GM03348 (cell line): Measurements from ENCODE around the gene MIS18A.
"Not testable (repeated sequence)": the region's sequence is repeated elsewhere in the genome, so short reads cannot be mapped to it uniquely, and the experiment has no call there.

Experiments
- DNase-seq: peaks from one replicate; pipeline ENCODE4 v3.0.0; 2012; ENCODE audit warnings: low spot score

MIS18A gene, protein sequence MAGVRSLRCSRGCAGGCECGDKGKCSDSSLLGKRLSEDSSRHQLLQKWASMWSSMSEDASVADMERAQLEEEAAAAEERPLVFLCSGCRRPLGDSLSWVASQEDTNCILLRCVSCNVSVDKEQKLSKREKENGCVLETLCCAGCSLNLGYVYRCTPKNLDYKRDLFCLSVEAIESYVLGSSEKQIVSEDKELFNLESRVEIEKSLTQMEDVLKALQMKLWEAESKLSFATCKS

DNA sequence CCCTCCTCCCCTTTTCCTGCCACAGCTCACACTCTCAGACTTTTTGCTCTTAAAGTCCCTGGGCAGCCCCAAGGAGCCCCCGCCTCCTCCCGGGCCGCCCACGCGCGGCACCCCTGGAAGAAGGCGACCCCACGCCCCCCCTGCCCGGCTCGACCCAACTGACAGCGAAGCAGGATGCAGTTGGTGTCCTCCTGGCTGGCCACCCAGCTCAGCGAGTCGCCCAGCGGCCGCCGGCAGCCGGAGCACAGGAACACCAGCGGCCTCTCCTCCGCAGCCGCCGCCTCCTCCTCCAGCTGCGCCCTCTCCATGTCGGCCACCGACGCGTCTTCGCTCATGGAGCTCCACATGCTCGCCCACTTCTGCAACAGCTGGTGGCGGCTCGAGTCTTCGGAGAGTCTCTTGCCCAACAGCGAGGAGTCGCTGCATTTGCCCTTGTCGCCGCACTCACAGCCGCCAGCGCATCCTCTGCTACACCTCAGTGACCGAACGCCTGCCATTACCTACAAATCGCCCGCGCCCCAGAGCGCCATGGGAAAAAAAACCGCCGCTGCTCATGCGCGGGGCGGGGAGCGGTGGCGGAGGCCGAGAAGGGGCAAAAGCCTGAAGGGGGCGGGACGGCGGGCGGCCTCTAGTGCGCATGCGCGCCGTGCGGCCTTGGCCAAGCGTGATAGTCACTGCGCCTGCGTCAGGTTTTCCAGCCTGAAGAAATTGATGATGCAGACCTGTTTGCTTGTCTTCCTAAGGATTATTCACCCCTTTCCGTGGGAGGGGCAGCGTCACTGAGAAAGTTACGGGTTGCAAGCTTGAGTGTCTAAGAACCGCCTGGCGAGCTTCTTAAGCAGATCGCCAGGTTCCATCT lies at the start of gene MIS18A:
Gene MIS18A, minus strand, starts transcription at position 532 of the 859 bp plus-strand sequence. Its CDS starts 35 bp downstream, at position 497.
- peak; percentile 99 for DNase-seq

DNA sequence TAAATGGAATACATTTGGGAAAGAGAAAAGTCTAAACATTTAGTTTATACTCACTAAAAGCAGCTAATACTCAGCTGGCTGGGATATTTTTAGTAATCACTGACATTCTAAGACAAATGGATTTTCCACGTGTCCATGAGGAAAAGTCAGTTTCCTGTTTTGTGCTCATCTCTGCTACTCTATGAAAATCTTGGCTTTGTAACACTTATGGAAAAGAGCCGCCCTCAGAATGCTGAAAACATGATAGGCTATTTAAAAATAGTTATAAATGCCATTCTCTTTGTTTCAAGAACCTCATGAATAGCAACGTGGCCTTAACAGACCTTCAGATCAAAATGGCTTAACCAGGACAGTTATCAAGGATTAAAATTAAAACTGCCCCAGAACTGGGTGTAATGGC lies 49.7 kb upstream of the MIS18A start:
- DNase-seq, result peak; percentile 71

DNA sequence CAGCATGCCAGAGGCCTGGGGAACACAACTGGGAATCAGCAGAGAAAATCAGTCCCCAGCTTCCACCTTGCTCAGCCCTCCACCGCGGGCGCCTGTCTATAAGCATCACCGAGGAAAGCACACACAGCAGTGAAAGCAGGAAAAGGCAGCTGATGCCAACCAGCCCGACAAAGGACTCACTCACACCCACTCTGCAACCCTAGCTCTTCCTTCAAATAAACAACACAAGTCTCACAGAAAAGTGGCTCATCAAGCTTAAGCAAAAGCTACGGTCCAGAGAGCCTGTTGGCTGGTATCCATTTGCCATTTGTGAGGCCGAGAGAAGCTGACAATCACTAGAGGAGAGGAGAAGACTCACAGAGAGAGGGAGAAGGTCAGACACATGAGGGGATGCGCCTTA lies 46.9 kb upstream of the MIS18A start:
- no peak for DNase-seq

DNA sequence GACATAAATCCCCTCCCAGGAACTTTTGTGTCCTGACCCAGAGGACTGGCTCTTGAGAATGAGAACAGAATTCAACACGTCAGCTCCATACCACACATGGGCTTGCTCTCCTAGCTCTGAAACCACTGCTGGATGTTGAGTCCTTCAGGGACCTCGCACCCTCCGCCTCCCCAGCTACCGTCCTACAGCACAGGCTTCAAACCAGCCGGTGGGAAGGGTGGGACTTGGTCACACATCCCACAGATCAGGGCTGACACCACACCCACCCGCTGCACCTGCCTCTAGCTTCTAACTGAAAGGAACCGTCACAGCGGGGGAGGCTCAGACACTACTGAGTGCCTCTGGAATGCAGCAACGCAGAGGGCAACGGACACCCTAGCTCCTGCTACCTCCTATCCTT lies 43.8 kb upstream of the MIS18A start:
- DNase-seq, result no peak

DNA sequence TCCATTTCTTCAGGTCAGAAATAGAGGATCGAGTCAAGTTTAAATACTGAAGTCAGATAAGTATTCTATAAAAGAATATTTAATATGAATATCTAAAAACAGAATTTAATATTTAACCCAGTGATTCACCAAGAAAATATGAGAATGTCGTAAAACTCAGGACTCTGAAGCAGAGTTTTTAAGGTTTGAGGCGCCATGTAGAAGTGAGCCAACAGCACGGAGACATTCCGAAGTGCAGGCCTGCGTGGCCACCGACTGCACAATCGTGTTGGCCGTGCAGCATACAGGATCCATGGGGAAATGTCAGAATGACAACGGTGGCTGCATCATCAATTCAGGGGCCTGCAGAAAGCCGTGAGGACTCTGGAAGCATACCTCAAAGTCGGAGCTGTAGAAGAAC lies 43.3 kb upstream of the MIS18A start:
- DNase-seq, result no peak

DNA sequence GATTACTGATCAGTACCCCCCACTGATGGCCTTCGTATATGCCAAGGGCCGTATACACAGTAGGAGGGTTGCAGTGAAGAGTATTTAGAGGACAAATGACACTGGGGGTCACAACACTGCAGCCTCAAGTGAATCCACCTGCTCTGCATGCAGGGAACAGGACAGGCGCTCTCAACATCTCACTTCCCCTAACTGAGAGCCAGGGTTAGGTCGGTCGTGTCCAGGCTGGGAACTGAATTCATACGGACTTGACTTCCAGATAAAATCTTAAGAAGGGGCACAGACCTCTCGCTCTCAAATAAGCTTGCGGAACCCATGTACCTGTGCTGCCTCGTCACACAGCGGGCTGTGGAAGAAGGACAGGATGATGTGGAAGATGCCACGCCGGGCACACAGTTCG lies 42.6 kb upstream of the MIS18A start:
- no peak for DNase-seq

DNA sequence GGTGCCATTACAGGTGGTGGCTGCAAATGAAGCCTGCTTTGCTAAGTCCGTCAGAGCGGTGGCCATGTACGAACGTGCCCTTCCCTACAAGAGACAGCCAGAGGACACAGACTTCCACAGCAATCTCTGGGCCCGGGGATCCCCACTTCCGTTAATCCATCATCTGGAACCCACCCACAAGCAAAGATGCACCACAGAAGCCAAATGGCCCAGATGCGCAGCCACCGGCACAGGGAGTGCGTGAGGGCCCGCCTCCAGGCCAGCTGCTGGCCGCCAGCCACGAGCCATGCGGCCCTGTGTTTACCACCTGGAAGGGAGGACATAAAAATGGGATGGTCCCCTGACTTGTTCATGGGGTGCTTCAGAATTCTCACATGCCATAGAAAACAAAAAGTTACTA lies 41.9 kb upstream of the MIS18A start:
- no peak for DNase-seq

DNA sequence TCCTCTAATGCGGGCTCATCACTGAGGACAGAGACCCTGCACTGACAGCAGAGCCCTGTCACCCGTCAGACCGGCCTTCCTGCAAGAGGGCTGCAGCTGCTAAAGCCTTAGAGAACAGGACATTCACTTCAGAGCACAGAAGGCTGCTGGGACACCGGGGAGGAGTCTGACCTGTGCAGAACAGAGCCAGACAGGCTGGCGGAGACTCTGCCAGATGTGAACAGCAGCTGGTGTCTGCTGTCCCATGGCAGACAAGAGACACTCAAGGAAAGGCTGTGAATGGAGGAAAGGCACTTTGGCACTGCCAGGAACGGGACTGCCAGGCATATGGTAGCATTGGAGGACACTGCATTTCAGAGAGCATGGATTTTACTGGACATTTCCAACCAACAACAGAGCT lies 41.2 kb upstream of the MIS18A start:
- no peak for DNase-seq

DNA sequence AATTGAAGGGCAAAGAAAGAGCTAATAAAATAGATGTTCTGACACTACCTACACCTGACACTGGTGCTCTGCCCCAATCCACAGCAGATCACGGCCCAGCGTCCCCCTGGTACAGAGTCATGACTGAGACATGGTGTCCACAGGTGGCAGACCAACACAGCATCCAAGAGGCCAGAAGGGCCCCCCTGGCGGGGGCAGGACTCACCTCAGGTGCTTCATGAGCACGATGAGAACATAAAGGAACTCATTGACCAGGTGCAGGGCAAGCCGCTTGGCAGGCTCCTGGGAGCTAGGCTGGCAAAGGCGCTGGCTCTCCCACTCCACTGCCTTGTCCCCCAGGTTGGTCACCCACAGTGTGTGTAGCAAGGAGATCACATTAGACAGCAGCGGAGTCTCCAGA lies 40.2 kb upstream of the MIS18A start:
- no peak for DNase-seq

DNA sequence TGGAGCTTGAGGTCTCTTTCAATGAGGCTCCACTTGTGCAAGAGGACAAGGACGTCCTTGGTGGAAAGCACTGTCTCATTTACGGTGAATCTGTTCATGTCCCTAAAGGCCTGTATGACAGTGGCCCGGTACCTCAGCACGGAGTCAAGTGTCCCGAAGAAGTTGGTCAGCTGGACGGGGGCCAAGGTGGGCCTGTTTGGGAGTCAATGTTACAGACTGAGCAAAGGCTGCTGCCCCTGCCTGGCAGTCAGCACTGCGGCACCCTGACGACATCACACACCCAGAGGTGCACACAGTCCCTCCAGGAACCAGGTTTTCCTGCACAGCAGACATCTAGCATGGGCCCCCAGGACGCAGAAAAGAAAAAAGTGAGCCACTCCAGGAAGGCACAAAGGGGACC lies 38.9 kb upstream of the MIS18A start:
- DNase-seq, result no peak

DNA sequence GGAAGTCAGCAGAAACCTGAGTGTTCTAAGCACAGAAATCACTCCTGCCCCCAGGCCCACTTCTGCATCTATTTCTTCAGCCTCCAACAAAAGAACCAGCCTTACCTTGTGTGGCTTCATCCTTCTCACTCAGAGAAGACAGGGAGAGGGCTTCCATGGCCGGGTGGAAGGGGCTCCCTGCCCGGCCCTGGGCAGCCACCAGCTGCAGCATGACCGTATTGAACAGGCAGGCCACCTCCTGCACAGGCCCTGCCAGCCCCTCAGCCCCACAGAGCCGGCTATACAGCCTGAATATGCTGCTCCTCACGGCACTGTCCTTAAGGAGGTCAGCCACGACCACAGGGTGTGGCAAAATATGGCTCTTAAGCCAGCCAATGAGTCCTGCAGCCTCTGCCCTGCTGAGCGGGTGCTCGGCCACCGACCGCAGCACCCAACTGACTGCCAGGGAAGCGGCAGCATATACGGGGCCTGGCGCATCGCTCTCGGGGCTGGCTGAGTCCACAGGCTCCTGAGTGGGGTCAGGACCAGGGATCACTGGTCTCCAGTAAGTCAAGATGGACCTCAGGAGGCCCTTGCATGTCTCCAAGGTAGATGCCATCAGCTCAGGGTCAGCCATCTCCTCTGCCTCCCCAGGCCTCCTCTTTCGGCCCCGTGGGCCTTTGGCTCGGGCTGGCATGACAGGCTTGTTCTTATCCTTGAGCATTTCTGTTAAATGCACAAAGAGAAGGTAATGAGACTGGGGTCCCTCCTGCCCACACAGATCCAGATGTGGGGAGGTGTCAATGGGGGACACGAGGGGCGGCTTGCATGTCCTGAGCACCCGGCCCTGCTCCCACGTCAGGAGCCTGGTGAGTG lies 37.7 kb upstream of the MIS18A start:
- DNase-seq, result no peak

DNA sequence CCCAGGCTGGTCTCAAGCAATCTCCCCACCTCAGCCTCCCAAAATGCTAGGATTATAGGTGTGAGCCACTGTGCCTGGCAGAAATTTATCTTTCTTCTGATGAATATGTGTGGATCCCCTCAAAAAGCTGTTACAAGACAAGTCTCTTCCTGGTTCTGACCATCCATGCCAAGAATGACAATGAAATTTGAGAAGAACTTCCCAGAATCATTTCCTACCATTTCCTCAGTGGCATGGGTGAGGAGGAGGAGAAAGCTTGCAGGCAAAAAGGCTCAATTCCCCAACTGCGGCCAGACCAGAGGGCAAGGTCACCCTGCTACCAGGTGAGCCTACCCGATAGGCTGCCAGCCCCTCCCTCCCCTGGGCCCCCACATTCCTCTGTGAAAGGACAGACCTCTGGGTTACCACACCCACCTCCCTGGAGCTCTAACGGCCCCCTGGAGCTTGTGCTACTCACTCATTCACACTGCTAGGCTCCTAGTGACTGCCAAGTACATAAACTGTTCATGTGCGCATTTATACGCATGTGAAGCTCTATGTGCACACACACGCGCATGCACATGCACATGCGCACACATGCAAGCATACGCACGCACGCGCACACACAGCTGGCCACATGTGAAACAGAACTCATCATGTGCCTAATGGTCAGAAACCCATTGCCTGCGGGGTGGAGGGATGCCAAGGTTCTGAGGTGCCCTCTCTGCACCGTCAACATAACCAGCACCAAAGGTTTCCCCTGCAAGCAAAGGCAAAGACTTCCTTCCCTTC lies 36.8 kb upstream of the MIS18A start:
- no peak for DNase-seq

DNA sequence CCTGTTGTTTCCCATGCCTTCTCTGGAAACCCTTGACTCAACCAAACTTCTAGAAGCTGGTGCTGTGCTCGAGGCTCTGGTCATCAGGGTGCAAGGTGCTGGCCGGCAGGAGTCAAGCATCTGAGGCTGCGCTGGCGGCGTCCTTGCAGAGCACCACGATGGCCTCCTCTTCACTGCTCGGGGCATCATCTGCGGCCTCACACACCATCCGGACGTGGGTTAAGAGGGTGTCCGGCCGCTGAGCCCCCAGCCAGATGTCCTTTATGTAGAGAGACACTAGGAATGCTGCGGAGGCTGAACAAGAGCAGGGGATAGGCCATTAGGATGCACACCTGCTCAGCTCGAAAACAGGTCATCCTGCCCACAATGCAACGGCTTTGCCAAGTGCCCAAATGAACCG lies 36.0 kb upstream of the MIS18A start:
- no peak for DNase-seq

DNA sequence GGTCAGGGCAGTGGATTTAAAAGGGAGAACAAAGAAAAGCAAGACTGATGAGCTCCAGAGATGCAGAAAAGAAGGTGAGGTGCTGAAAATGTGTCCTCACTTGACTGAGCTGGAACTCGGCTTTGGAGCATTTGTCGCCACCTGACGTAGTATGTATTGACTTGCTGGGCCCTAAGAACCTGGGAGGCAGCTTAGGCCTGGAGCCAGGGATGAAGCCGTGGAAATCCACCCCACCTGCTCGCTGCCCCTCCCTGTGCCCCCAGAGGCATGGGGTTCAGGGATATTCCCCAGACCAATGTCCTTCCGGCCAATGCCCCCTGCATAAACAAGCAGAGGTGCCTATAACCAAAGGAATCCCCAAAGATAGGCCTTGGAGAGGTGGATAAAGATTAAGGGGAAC lies 34.1 kb upstream of the MIS18A start:
- no peak for DNase-seq

DNA sequence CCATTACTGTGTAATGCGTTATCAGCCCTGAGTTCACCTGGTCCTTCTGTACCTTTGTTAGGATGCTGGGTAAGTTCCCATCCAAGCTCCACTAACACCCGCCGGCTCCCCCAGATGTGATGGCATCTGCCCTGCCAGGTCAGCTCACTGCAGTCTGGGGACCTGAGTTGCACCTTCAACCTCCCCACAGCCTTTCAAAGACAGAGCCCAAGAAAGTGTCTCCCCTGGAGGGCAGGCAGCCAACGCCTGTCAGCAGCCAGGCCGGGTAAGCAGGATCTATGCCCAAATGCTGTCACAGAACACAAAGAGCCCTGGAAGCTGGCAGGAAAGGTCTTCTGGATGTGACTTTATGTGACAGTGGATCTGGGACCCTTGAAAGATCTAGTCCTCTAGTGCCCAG lies 33.5 kb upstream of the MIS18A start:
- DNase-seq, result no peak

DNA sequence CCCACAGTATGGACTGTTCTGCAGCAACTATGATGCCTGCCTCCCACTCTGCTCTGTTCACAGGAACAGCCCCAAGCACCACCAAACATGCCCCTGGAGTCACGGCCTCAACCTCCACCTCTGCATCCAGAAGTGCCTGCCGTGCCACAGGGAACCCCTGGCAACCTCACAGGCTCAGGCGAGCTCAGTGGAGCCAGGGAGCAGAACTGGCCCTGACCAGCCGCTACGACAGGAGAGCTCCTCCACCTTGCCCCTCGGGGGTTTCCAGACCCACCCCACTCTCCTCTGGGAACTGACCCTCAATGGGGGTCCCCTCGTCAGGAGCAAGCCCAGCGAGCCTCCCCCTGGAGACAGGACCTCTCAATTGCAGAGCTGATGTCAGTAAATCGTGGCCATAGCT lies 32.8 kb upstream of the MIS18A start:
- no peak for DNase-seq

DNA sequence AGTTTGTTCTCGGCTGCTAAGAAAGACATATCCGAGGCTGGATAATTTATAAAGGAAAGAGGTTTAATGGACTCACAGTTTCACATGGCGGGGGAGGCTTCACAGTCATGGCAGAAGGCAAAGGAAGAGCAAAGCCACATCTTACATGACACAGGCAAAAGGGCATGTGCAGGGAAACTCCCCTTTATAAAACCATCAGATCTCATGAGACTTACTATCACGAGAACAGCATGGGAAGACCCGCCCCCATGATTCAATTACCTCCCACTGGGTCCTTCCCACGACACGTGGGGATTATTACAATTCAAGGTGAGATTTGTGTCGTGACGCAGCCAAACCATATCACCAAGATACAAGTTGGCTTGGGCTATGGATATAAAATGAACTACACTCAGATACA lies 32.1 kb upstream of the MIS18A start:
- not testable (repeated sequence) for DNase-seq

DNA sequence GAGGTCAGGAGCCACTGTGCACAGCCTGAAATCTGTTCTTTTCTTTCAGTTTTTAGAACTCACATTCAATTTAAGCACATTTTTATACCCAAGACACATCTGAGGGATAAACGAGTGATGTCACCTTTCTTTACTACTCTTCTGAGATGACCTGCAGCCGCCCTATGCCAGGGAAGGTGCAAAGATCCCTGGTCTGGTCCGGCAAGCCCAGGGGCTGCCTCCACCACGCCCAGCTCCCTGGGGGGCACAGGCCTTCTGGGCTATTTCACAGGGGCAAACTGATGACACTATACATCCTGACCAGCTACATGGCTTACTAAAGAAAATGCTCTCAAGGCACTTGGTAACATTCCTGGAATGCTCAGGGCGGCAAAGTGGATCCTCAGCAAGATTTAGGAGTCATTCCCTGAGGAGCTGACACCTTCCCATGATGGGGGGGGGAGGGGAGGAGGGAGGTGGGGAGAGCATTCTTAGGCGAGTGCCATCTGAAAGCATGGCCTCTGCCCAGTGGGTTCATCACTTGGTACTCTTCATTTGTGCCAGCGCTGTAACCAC lies 31.1 kb upstream of the MIS18A start:
- DNase-seq, result no peak

DNA sequence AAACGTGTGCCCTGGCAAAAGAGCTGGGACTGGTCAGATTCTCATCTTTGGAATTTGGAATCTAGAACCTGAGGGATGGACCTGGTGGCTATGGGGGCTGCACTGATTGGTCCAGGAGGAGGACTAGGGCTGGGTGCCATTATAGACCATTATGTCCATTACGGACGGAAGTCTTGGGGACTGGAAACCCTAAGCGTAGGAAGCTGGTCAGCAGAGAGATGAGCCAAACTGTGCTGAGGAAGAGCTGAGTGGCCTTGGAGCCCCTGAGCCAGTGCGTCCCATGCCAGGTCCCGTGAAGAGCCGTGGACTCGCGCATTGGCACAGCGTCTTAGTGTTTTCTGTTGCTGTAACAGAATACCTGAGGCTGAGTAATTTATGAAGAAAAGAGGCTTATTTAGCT lies 29.8 kb upstream of the MIS18A start:
- no peak for DNase-seq

DNA sequence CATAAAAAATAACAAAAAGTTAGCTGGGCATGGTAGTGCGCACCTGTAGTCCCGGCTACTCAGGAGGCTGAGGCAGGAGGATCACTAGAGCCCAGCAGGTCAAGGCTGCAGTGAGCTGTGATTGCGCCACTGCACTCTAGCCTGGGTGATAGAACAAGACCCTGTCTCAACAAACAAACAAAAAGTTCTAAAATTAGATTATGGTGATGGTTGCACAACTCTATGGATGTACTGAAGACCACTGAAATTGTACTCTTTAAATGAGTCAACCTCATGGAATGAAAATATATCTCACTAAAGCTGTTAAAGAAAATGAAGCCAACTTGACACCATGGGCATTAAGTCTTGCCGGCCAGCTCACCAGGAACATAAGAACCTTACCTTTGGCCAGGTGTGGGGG lies 28.9 kb upstream of the MIS18A start:
- DNase-seq, result no peak

DNA sequence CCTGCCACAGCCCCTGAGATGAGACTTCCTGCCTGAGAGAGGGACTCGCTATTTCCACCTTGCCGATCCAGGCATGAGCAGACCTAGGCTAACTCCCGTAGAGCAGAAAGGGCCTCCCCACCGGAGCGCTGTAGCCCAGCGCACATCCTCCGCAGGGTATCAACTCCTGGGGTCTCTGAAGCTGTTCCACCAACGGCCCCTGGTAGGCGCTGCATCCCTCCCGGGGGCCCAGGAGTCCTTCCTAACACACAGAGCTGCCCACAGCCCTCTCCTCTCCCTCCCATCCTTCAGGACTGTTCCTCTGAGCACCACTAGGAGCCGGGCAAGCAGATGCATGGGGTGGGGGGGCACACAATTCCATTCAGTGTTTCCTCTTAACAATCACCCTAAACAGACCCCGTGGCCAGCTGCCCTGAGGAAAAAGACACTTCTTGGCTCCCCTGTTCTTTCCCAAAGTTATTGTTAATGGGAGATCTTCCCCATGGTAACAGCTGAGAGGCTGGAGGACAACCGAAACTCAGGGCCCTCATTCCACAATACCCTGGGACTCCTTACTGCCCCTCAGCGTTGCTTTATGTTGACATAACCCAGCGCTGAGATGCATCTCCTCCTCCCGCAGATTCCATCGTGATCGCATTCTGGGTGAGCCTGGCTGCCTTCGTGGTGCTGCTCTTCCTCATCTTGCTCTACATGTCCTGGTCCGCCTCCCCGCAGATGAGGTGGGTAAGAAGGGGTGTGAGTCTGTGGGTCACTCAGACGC lies 27.4 kb upstream of the MIS18A start:
- DNase-seq, result no peak
